Measurements from ENCODE around the gene TIMM44.

GRCh38 chr19:7927605-7928333 lies 15.7 kb downstream of the TIMM44 start:
- TF ChIP-seq CTCF (conservative IDR thresholded peaks at IDR 0.05) = no peak
- no peak for TF ChIP-seq EZH2 (IDR thresholded peaks at IDR 0.05; ENCODE audit: low read depth)
